NCI-H524 (cell line): ENCODE data around the gene IRF1.

Experiments used
- DNase-seq, 2 experiments: peaks; one replicate each; lab custom pipeline; 2025; lab: John Stamatoyannopoulos, UW

IRF1 gene

GRCh38 chr5:132474881-132475496 is 15.6 kb downstream of the IRF1 start:
- DNase-seq: no peak

- no peak for DNase-seq
Measured at GRCh38 chr5:132474131-132474723, 16.3 kb downstream of the IRF1 start.

GRCh38 chr5:132473668-132474067 is 16.9 kb downstream of the IRF1 start:
- DNase-seq: no peak

DNA sequence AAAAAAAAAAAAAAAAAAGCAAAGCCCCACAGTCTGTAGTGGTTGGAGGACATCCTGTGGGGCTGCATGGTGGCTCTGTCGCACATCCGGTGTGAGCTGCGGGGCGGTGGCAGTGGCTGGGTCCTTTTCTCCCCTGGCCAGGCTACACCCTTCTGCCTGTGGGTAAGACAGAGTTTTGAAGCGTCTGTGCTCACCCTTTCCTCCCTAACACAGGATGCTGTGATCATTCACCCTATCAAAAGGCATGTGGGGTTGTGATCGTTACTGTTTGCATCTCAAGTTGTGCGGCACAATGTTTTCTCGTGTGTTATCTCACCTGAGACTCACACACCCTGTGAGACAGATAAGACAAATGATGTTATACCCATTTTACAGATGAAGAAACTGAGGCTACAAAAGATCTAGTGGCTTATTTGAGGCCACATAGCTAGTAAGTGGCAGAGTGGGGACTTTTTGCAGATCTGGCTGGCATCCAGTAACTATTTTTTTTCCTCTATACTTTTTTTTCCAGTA is 17.5 kb downstream of the IRF1 start:
- DNase-seq: no peak

- DNase-seq: no peak
Measured at GRCh38 chr5:132472431-132472830, 18.1 kb downstream of the IRF1 start.

- no peak for DNase-seq
Measured at GRCh38 chr5:132471944-132472343, 18.6 kb downstream of the IRF1 start.

GRCh38 chr5:132471151-132471907 is 19.2 kb downstream of the IRF1 start:
- DNase-seq: no peak

DNA sequence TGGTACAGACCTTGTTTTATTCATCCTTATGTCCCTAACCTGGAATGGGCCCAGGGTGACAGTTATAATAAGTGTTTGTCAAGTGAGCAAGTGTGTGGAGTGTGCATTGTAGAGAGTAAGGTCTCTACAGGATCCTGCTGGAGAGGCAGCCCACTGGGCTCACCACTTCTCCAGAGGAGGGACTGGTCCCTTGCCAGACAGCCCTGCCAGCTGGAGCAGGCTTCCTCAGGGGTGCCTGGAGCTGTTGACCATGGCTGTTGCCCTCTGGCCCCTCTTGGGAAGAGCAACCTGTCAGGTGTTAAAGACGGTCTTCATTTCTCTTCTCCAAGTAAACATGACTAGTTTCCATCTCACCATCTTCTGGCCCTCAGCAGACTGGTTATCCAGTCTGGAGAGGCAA is 20.0 kb downstream of the IRF1 start:
- no peak for DNase-seq

DNA sequence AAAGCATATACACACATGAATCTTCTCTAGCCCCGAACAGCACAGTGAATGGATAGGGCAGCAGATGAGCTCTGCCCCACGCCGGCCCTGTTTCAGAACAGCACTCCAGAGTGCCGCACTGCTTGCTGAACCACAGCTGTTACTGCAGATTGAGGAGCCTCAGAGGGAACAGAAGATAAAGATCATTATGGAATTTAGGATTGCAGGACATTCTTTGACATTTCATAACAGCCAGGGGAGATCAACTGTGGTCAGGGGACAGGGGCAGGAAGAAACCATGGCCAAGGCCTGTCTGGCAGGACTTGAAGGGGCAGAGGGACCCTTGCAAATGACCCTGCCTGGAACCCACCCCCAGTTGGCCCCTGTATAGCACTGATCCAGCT is 20.6 kb downstream of the IRF1 start:
- DNase-seq: peak; percentile 1 to 39

GRCh38 chr5:132469380-132470009 is 21.1 kb downstream of the IRF1 start:
- DNase-seq: no peak

GRCh38 chr5:132468656-132469379 is 21.8 kb downstream of the IRF1 start:
- no peak for DNase-seq

DNA sequence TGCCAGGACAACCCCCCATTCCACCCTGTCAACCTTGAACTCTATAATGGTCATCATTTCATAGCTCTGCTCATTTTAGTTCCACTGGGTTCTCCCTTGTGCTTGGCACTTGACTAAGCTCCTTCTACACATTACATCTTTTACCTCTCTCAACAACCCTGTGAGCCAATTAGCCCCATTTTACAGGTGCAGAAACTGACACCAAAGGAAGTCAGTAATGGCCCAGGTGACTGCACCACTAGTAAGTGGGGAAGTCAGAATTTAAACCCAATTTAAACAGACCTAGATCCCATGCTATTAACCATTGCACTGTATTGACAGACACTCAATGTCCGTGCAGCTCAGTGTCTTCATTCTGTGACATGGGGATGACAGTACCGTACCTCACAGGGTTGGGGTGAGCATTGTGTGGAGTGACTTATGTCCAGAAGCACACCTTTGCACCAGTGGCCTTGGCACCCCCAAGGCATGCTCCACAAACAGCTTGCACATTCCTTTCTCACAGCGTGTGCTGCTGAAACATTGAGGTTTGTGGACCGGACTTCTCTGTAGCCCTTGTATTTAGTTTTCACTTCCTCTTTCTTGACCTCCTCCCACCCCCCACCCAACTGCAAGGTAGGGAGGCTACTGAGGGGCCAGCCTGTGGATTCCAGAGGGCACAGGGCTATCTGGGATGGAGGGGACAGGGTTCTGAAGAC is 23.1 kb downstream of the IRF1 start:
- no peak for DNase-seq

GRCh38 chr5:132466433-132467286 is 23.9 kb downstream of the IRF1 start:
- no peak for DNase-seq

DNA sequence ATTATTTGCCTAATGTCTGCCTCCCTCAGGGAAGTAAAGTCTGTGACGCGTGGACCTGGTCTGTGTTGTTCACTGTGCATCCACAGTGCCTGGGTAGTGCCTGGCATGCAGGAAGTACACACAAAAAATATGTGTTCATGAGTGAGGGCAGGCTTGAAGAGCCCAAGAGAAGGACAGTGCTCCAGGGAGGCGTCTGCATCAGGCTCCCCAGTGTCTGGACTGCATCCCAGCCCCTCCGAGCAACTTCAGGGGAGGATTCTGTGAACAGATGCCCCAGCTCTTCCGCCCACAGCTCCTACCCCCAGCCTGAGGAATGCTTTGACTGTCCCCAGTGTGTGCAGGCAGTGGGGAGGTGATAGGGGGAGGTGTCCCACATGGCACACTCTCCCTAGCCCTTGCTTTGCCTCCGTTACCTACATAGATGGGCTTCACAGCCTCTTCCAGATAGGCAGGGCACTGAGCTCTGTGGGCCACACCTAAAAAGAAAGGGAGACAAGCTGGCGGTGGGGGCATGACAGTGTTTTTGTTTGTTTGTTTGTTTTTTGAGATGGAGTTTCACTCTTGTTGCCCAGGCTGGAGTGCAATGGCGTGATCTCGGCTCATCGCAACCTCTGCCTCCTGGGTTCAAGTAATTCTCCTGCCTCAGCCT is 25.4 kb downstream of the IRF1 start:
- no peak for DNase-seq

DNA sequence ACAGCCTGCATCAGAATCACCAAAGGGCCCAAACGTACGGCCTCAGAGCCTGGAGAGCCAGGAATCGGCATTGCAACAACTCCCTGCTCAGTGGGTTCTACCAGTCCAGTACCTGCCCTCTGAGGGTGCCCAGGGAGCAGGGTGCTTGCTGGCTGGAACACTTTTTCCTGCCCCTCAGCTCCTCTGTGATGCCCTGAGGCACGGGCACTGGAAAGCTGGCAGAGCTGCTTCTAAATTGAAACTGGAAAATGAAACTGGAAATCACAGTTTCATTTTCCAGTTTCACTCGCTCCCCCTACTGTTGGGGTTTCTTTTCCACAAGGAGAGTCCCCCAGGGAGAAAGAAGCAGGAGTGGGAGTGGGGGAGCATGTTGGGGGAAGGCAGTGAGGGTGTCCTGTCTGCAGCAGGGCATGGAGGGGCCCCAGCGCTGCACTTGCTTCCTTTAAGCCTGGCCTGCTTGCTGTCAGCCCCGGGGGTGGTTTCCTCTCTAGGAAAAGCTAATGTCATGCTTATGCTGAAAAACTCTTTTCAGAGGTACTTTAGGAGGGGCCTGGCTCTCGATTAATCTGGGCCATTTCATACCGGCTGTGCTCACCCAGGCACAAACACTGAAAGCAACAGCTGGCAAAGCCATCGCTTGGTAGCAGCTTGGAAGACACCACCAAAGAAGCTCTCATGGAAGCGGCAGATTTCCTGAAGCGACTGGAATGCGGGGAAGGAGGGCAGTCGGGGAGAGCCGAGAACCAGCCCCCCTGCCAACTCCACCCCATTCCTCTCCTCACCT is 26.2 kb downstream of the IRF1 start:
- peak; percentile 22 to 79 for DNase-seq

DNA sequence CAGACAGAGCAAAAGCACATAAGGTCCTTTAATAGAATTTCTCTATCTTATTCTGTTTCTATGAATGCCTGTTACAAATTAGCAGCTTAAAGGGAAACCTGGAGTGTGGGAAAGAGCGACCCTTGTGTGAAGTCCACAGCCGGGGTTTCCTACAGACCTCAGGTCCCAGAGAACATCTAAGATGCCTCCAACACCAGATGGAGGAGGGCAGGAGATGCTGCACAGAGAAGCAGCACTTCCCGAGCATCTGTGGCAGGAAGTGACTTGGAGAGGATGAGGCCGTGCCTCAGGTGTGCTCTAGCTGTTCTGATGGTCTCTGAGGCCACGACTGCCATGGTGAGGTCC is 26.8 kb downstream of the IRF1 start:
- DNase-seq: no peak

DNA sequence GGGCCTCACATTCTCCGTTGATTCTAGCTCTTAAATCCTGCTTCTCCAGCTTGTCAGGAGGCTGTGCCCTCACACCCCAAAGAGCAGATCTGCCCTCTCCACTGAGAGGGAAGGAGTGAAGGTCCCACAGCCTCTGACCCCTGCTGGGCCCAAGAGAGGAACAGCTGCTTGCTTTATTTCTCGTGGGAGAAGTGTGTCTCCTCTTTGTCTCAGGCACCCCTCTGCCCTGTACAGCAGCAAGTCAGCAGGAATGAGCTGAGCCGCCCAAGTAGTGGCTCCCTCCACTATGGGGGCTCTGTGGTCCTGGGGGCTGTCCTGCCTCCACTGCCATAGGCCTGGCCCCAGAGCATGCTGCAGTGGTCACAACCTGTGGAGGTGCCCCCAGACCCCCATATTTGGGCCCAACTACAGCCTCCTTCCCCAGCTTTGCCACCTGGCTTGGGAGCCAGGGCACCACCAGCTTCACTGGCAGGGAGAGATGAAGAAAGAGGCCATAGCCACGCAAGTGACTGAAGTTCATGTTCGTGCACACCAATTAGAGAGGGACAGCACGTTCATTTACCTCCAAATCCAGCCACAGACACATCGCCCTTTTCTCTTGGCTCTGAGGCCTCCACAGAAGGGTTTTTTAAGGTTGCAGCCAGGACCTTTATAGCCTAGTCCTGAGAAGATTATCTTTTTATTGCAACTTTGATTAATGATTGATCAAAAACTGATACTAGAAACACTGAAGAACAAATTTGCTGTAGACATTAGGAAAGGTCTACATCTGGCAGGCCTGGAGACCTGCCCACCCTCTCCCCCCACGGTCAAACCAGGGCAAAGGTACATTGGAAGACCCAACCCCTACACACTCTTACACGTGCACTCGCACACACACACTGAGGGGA is 27.5 kb downstream of the IRF1 start:
- DNase-seq: no peak

GRCh38 chr5:132462333-132462732 is 28.2 kb downstream of the IRF1 start:
- DNase-seq: no peak
